Measurements from ENCODE around the gene NIM1K. TPM values are rescaled to one million over a fixed set of nuclear protein-coding genes. Genes with fewer than 3 reads are reported as not detected.

Gene NIM1K
- total and polyA plus RNA-seq, 10 of the 15 experiments (the other 5 are each of a cell fraction or from before 2014, with no cell fraction given): 0.27 to 1.7 (median 0.66) TPM

DNA sequence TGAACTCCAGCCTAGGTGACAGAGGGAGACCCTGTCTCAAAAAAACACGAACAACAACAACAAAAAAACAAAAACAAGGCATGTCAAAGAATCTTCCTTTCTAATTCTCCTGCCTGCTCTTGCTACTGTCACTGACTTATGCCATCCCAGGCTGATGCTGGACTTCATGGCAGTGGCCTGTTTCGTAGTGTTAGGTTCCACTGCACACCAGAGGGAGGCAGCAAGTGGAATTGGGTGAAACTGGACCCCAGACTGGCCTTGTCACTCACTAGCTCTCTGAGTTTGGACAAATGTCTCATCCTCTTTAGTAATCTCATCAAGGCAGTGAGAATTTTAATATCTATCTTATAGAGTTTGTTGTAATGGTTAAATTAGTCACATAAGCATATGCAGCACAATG, 12.9 kb downstream of the NIM1K start:
- H3K9ac ChIP-seq (ENCODE audit: control insufficient read depth, insufficient read depth, low read length): no peak overlapping the region
- no peaks in the 10 kb centered on the region for H3K36me3 ChIP-seq (ENCODE audit: control insufficient read depth in 2 of 2, insufficient read depth in 2 of 2, low read length in 1 of 2)
- intact Hi-C loops (cut with micrococcal nuclease; ENCODE audit: unreplicated experiment): no loop called here
- FAIRE-seq (no peak), DNase-seq (ENCODE audit: low read depth, low spot score) (no peak), ATAC-seq (no peak)
- H3K4me1 ChIP-seq (ENCODE audit: control insufficient read depth, insufficient read depth, low read length): peaks cover 8% of the 10 kb centered on the region; the same call in 1 of the 2 replicates
- no peak overlapping the region for H3K27ac ChIP-seq (ENCODE audit: control insufficient read depth, insufficient read depth)
- no peaks in the 10 kb centered on the region; the same call in 2 of the 3 replicates for H3K9me3 ChIP-seq (replicated peaks; ENCODE audit: control insufficient read depth, insufficient read depth, low read length)
- ChIA-PET CTCF (interaction anchor here (0.8 to 1.0 kb wide), 2 partner anchors 101 to 185 kb away, joined by 4 to 5 read pairs; no protein-coding TSS in a partner anchor), POLR2A (no interaction called here), RAD21 (ENCODE audit: unreplicated experiment) (no interaction called here), SMC1A (ENCODE audit: uncharacterized antibody, unreplicated experiment) (interaction anchor here (0.9 to 1.3 kb wide), 3 partner anchors 10 to 185 kb away, joined by 3 read pairs; no protein-coding TSS in a partner anchor)
- no TSS peak for BruUV-seq (replicated peaks)
- in situ Hi-C loops (cut with MboI): no loop called here
- WGBS (ENCODE audit: insufficient coverage, insufficient replicate concordance, low lambda C conversion rate, missing lambda C conversion rate): 50% methylated on average over 2 of the region's 2 CpGs
- TF ChIP-seq NR2C1 (IDR thresholded peaks at IDR 0.05) (no peak), CBX5 (IDR thresholded peaks at IDR 0.05; ENCODE audit: low read depth) (no peak), IRF4 (IDR thresholded peaks at IDR 0.05; ENCODE audit: low read depth, low read length) (no peak), PAX8 (IDR thresholded peaks at IDR 0.05) (no peak), RB1 (IDR thresholded peaks at IDR 0.05; ENCODE audit: borderline replicate concordance) (no peak), STAT1 (conservative IDR thresholded peaks at IDR 0.05) (no peak), NBN (IDR thresholded peaks at IDR 0.05) (no peak), TAF1 (IDR thresholded peaks at IDR 0.05; ENCODE audit: borderline replicate concordance, low read depth, low read length) (no peak), TARDBP (IDR thresholded peaks at IDR 0.05; ENCODE audit: borderline replicate concordance) (no peak), FOXK2 (IDR thresholded peaks at IDR 0.05) (no peak), SREBF2 (IDR thresholded peaks at IDR 0.05; ENCODE audit: low read length) (no peak), MEF2A (IDR thresholded peaks at IDR 0.05; ENCODE audit: insufficient read depth, low read depth, low read length) (no peak), ZNF217 (IDR thresholded peaks at IDR 0.05) (no peak), SUZ12 (IDR thresholded peaks at IDR 0.05; ENCODE audit: unreplicated experiment) (no peak), DPF2 (IDR thresholded peaks at IDR 0.05) (no peak), WRNIP1 (IDR thresholded peaks at IDR 0.05; ENCODE audit: borderline replicate concordance, low read depth, low read length) (no peak)
- TF ChIP-seq, protein P1, sequence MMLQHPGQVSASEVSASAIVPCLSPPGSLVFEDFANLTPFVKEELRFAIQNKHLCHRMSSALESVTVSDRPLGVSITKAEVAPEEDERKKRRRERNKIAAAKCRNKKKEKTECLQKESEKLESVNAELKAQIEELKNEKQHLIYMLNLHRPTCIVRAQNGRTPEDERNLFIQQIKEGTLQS (IDR thresholded peaks at IDR 0.05; ENCODE audit: borderline replicate concordance, extremely low read depth, low read depth, low read length): no peak
- TF ChIP-seq, protein P2, sequence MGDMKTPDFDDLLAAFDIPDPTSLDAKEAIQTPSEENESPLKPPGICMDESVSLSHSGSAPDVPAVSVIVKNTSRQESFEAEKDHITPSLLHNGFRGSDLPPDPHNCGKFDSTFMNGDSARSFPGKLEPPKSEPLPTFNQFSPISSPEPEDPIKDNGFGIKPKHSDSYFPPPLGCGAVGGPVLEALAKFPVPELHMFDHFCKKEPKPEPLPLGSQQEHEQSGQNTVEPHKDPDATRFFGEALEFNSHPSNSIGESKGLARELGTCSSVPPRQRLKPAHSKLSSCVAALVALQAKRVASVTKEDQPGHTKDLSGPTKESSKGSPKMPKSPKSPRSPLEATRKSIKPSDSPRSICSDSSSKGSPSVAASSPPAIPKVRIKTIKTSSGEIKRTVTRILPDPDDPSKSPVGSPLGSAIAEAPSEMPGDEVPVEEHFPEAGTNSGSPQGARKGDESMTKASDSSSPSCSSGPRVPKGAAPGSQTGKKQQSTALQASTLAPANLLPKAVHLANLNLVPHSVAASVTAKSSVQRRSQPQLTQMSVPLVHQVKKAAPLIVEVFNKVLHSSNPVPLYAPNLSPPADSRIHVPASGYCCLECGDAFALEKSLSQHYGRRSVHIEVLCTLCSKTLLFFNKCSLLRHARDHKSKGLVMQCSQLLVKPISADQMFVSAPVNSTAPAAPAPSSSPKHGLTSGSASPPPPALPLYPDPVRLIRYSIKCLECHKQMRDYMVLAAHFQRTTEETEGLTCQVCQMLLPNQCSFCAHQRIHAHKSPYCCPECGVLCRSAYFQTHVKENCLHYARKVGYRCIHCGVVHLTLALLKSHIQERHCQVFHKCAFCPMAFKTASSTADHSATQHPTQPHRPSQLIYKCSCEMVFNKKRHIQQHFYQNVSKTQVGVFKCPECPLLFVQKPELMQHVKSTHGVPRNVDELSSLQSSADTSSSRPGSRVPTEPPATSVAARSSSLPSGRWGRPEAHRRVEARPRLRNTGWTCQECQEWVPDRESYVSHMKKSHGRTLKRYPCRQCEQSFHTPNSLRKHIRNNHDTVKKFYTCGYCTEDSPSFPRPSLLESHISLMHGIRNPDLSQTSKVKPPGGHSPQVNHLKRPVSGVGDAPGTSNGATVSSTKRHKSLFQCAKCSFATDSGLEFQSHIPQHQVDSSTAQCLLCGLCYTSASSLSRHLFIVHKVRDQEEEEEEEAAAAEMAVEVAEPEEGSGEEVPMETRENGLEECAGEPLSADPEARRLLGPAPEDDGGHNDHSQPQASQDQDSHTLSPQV (IDR thresholded peaks at IDR 0.05): no peak
- TF ChIP-seq, protein P3, sequence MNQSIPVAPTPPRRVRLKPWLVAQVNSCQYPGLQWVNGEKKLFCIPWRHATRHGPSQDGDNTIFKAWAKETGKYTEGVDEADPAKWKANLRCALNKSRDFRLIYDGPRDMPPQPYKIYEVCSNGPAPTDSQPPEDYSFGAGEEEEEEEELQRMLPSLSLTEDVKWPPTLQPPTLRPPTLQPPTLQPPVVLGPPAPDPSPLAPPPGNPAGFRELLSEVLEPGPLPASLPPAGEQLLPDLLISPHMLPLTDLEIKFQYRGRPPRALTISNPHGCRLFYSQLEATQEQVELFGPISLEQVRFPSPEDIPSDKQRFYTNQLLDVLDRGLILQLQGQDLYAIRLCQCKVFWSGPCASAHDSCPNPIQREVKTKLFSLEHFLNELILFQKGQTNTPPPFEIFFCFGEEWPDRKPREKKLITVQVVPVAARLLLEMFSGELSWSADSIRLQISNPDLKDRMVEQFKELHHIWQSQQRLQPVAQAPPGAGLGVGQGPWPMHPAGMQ (IDR thresholded peaks at IDR 0.05; ENCODE audit: borderline replicate concordance): no peak
- no peak overlapping the region for H3K4me3 ChIP-seq
- no peak overlapping the region for H2AFZ ChIP-seq (ENCODE audit: control insufficient read depth, low read depth, low read length)
- no peak overlapping the region for H3K4me2 ChIP-seq (ENCODE audit: control insufficient read depth, insufficient read depth)
- H3K79me2 ChIP-seq (ENCODE audit: control insufficient read depth, insufficient read depth, low read length): no peaks in the 10 kb centered on the region
- no peaks in the 10 kb centered on the region for H4K20me1 ChIP-seq (ENCODE audit: control insufficient read depth, insufficient read depth)
- H3K27me3 ChIP-seq (replicated peaks in 1 of 2; ENCODE audit: control insufficient read depth in 2 of 2, insufficient read depth in 2 of 2, low read length in 1 of 2): no peaks in the 10 kb centered on the region
